SK-N-SH treated with all-trans-retinoic acid at 6 μM for 48 hours (cell line): ENCODE results near the gene F8.

Experiments
- CREB5 ChIP-seq: fragments of 250-450 bp; sonication (Bioruptor Pico); IDR thresholded peaks from 2 replicates; pipeline ENCODE4 v1.5.1; 2020; ENCODE audit warnings: low read depth, mild to moderate bottlenecking, moderate library complexity
- CSDC2 ChIP-seq: fragments of 250-450 bp; sonication (Bioruptor Pico); IDR thresholded peaks from 2 replicates; pipeline ENCODE4 v1.5.0; 2020; ENCODE audit warnings: mild to moderate bottlenecking, moderate library complexity
- GLIS3 ChIP-seq: fragments of 250-450 bp; sonication (Bioruptor Pico); IDR thresholded peaks from 2 replicates; pipeline ENCODE4 v1.5.0; 2020; ENCODE audit warnings: mild to moderate bottlenecking, moderate library complexity
- OSR1 ChIP-seq: fragments of 250-450 bp; sonication (Bioruptor Pico); IDR thresholded peaks from 2 replicates; pipeline ENCODE4 v1.8.0; 2022; ENCODE audit warnings: moderate library complexity, mild to moderate bottlenecking, inconsistent platforms
- RARB ChIP-seq: fragments of 250-450 bp; sonication (Bioruptor Pico); IDR thresholded peaks from 2 replicates; pipeline ENCODE4 v1.8.0; 2021; ENCODE audit warnings: mild to moderate bottlenecking, moderate library complexity
- TCF4 ChIP-seq: fragments of 250-450 bp; sonication (Bioruptor Pico); IDR thresholded peaks from 2 replicates; pipeline ENCODE4 v1.8.0; 2021; ENCODE audit warnings: mild to moderate bottlenecking, moderate library complexity, borderline replicate concordance
- ZC3H10 ChIP-seq: fragments of 250-450 bp; sonication (Bioruptor Pico); IDR thresholded peaks from 2 replicates; pipeline ENCODE4 v1.5.1; 2021; ENCODE audit warnings: mild to moderate bottlenecking, moderate library complexity
- ZNF8 ChIP-seq: fragments of 450-650 bp; formaldehyde crosslinking; IDR thresholded peaks from 2 replicates; pipeline ENCODE4 v1.5.0; 2020; ENCODE audit warnings: mild to moderate bottlenecking, moderate library complexity
- TF ChIP-seq, protein P1 (sequence below): fragments of 250-450 bp; sonication (Bioruptor Pico); IDR thresholded peaks from 2 replicates; pipeline ENCODE4 v1.5.1; 2021; ENCODE audit warnings: mild to moderate bottlenecking, moderate library complexity
- TF ChIP-seq, protein P2 (sequence below): fragments of 250-450 bp; sonication (Bioruptor Pico); IDR thresholded peaks from 2 replicates; pipeline ENCODE4 v1.8.0; 2020; ENCODE audit warnings: mild to moderate bottlenecking, moderate library complexity, borderline replicate concordance

DNA sequence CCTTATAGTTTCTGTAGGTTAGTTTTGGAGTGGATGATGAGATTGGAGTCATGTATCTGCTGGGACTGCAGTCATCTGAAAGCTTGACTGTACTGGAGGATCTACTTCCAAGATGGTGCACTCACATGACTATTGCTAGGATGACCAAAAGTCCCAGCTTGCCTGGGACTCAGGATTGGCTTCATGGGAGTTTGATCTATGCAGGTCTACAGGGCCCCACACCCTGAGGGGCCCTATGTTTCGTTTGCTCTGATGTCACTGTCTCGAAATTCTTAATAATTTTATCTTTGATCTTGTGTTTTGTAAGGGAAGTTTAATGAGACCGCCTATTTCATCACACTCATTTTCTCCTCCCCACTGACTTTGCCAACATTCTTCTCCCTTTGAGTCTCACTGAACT, 188.0 kb downstream of the F8 start, which contains the start of gene SMIM9:
- TF ChIP-seq CREB5 (no peak), ZC3H10 (CRISPR knock-in tag) (no peak), ZNF8 (no peak), GLIS3 (CRISPR knock-in tag) (no peak), CSDC2 (CRISPR knock-in tag) (no peak), RARB (CRISPR knock-in tag) (no peak), TCF4 (CRISPR knock-in tag) (no peak), OSR1 (no peak)
- TF ChIP-seq, protein P1, sequence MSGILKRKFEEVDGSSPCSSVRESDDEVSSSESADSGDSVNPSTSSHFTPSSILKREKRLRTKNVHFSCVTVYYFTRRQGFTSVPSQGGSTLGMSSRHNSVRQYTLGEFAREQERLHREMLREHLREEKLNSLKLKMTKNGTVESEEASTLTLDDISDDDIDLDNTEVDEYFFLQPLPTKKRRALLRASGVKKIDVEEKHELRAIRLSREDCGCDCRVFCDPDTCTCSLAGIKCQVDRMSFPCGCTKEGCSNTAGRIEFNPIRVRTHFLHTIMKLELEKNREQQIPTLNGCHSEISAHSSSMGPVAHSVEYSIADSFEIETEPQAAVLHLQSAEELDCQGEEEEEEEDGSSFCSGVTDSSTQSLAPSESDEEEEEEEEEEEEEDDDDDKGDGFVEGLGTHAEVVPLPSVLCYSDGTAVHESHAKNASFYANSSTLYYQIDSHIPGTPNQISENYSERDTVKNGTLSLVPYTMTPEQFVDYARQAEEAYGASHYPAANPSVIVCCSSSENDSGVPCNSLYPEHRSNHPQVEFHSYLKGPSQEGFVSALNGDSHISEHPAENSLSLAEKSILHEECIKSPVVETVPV (CRISPR knock-in tag) = no peak
- TF ChIP-seq, protein P2, sequence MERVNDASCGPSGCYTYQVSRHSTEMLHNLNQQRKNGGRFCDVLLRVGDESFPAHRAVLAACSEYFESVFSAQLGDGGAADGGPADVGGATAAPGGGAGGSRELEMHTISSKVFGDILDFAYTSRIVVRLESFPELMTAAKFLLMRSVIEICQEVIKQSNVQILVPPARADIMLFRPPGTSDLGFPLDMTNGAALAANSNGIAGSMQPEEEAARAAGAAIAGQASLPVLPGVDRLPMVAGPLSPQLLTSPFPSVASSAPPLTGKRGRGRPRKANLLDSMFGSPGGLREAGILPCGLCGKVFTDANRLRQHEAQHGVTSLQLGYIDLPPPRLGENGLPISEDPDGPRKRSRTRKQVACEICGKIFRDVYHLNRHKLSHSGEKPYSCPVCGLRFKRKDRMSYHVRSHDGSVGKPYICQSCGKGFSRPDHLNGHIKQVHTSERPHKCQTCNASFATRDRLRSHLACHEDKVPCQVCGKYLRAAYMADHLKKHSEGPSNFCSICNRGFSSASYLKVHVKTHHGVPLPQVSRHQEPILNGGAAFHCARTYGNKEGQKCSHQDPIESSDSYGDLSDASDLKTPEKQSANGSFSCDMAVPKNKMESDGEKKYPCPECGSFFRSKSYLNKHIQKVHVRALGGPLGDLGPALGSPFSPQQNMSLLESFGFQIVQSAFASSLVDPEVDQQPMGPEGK (CRISPR knock-in tag) = no peak
